PC-9 (cell line): ENCODE measurements around the gene EXOC2. TPM values are rescaled to one million over a fixed set of nuclear protein-coding genes. Genes with fewer than 3 reads are reported as not detected.

Source experiments
- BruUV-seq: library from RNA; stranded (reverse); fragments of 400-500 nt; replicated peaks from 2 replicates; lab custom pipeline; 2021; lab: Mats Ljungman, UMichigan
- CTCF ChIA-PET: fragments of 300-600 bp; sonication (Branson Sonifier 250); formaldehyde crosslinking; loops from one replicate; lab custom pipeline; 2022; ENCODE audit warnings: antibody characterized with exemption; lab: Charles Lee
- POLR2A ChIA-PET: fragments of 300-600 bp; sonication (Branson Sonifier 250); formaldehyde crosslinking; loops from one replicate; lab custom pipeline; 2022; ENCODE audit warnings: antibody characterized with exemption; ENCODE audit not compliant: unreplicated experiment; lab: Charles Lee
- DNase-seq, 2 experiments: peaks; one replicate each; pipeline versions ENCODE4 v3.0.0 to v3.0.0-alpha.2; 2015 to 2022; ENCODE audit warnings: mixed read lengths in 1 of 2
- H2AFZ ChIP-seq: fragments of 200-600 bp; sonication (generic); 2 replicates; pipeline ENCODE4 v1.8.1; 2017; ENCODE audit warnings: antibody characterized with exemption
- H3F3A ChIP-seq: fragments of 200-600 bp; sonication (generic); 2 replicates; pipeline ENCODE4 v1.8.1; 2017; ENCODE audit warnings: antibody characterized with exemption, mild to moderate bottlenecking, low read depth; ENCODE audit not compliant: insufficient read depth
- H3K27ac ChIP-seq: fragments of 200-600 bp; sonication (generic); 2 replicates; pipeline ENCODE4 v1.6.1; 2016; ENCODE audit warnings: mixed run types
- H3K27me3 ChIP-seq: fragments of 200-600 bp; sonication (generic); 2 replicates; pipeline ENCODE4 v1.6.1; 2016; ENCODE audit warnings: low read depth, mixed run types; ENCODE audit not compliant: insufficient read depth
- H3K36me3 ChIP-seq: fragments of 200-600 bp; sonication (generic); 2 replicates; pipeline ENCODE4 v1.6.1; 2016; ENCODE audit warnings: low read depth, mixed run types
- H3K4me1 ChIP-seq: fragments of 200-600 bp; sonication (generic); replicated peaks from 2 replicates; pipeline ENCODE4 v1.6.1; 2016; ENCODE audit warnings: mixed run types; ENCODE audit not compliant: insufficient read depth
- H3K4me2 ChIP-seq: fragments of 200-600 bp; sonication (generic); 2 replicates; pipeline ENCODE4 v1.6.1; 2017; ENCODE audit warnings: mixed run types
- H3K4me3 ChIP-seq: fragments of 200-600 bp; sonication (generic); 2 replicates; pipeline ENCODE4 v1.6.1; 2016; ENCODE audit warnings: mixed run types
- H3K79me2 ChIP-seq: fragments of 200-600 bp; sonication (generic); 2 replicates; pipeline ENCODE4 v1.6.1; 2017; ENCODE audit warnings: low read depth, mixed run types
- H3K9me2 ChIP-seq: fragments of 200-600 bp; sonication (generic); 2 replicates; pipeline ENCODE4 v1.8.1; 2017; ENCODE audit warnings: mild to moderate bottlenecking; ENCODE audit not compliant: insufficient read depth
- H3K9me3 ChIP-seq: fragments of 200-600 bp; sonication (generic); 2 replicates; pipeline ENCODE4 v1.8.1; 2016; ENCODE audit warnings: low read depth; ENCODE audit not compliant: insufficient read depth
- H4K20me1 ChIP-seq: fragments of 200-600 bp; sonication (generic); 2 replicates; pipeline ENCODE4 v1.8.1; 2017; ENCODE audit not compliant: insufficient read depth
- EZH2 ChIP-seq: fragments of 200-600 bp; sonication (generic); IDR thresholded peaks from 2 replicates; pipeline ENCODE4 v1.8.0; 2017; ENCODE audit warnings: antibody characterized with exemption, low read depth
- intact Hi-C: fragments of 100-400 bp; cut with micrococcal nuclease; formaldehyde crosslinking; loops from one replicate; pipeline ENCODE4 v1.10.0; 2022; ENCODE audit not compliant: unreplicated experiment
- total RNA-seq: library from RNA; stranded (reverse); gene quantifications from 2 replicates; pipeline ENCODE4 v1.2.3, GENCODE V29; 2021
- TF ChIP-seq, protein P1 (sequence below): fragments of 200-600 bp; sonication (generic); conservative IDR thresholded peaks from 2 replicates; pipeline ENCODE4 v1.6.1; 2017; ENCODE audit warnings: mixed run types, antibody characterized with exemption, mild to moderate bottlenecking, moderate library complexity

Gene EXOC2
- total RNA-seq, 1 experiment from 2014 or later, result 28.2 TPM

GRCh38 chr6:452301-453067 lies 240.5 kb downstream of the EXOC2 start:
- ChIA-PET POLR2A (no interaction called here), CTCF (interaction anchor here (0.6 kb wide), 1 partner anchor 16 kb away, joined by 3 read pairs; no protein-coding TSS in a partner anchor)
- no peak for TF ChIP-seq EZH2
- TF ChIP-seq, protein P1, sequence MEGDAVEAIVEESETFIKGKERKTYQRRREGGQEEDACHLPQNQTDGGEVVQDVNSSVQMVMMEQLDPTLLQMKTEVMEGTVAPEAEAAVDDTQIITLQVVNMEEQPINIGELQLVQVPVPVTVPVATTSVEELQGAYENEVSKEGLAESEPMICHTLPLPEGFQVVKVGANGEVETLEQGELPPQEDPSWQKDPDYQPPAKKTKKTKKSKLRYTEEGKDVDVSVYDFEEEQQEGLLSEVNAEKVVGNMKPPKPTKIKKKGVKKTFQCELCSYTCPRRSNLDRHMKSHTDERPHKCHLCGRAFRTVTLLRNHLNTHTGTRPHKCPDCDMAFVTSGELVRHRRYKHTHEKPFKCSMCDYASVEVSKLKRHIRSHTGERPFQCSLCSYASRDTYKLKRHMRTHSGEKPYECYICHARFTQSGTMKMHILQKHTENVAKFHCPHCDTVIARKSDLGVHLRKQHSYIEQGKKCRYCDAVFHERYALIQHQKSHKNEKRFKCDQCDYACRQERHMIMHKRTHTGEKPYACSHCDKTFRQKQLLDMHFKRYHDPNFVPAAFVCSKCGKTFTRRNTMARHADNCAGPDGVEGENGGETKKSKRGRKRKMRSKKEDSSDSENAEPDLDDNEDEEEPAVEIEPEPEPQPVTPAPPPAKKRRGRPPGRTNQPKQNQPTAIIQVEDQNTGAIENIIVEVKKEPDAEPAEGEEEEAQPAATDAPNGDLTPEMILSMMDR, result no peak
- H3F3A ChIP-seq, result no peaks in the 10 kb centered on the region
- H3K4me3 ChIP-seq, result no peak overlapping the region
- H3K36me3 ChIP-seq, result no peaks in the 10 kb centered on the region
- intact Hi-C loops, result no loop called here
- H3K4me1 ChIP-seq, result no peaks in the 10 kb centered on the region
- BruUV-seq, result no TSS peak
- no peak for DNase-seq
- H3K9me3 ChIP-seq, result no peaks in the 10 kb centered on the region
- H3K27me3 ChIP-seq, result peaks cover 38% of the 10 kb centered on the region
- no peaks in the 10 kb centered on the region for H3K9me2 ChIP-seq
- H4K20me1 ChIP-seq, result no peaks in the 10 kb centered on the region
- H2AFZ ChIP-seq, result no peak overlapping the region
- H3K27ac ChIP-seq, result no peak overlapping the region
- no peaks in the 10 kb centered on the region for H3K79me2 ChIP-seq
- no peak overlapping the region for H3K4me2 ChIP-seq

GRCh38 chr6:451847-452246 lies 241.1 kb downstream of the EXOC2 start:
- no peak overlapping the region for H3K4me3 ChIP-seq
- TF ChIP-seq, protein P1, result no peak
- no peak for TF ChIP-seq EZH2
- no peak overlapping the region for H3K27ac ChIP-seq
- no TSS peak for BruUV-seq
- H3K9me2 ChIP-seq, result no peaks in the 10 kb centered on the region
- no peaks in the 10 kb centered on the region for H3K36me3 ChIP-seq
- H3F3A ChIP-seq, result no peaks in the 10 kb centered on the region
- no peaks in the 10 kb centered on the region for H3K79me2 ChIP-seq
- H4K20me1 ChIP-seq, result no peaks in the 10 kb centered on the region
- H3K9me3 ChIP-seq, result no peaks in the 10 kb centered on the region
- peaks cover 38% of the 10 kb centered on the region for H3K27me3 ChIP-seq
- no peak overlapping the region for H2AFZ ChIP-seq
- H3K4me2 ChIP-seq, result no peak overlapping the region
- no peaks in the 10 kb centered on the region for H3K4me1 ChIP-seq
- POLR2A ChIA-PET, result no interaction called here
- DNase-seq, result no peak
- CTCF ChIA-PET, result no interaction called here
- intact Hi-C loops, result no loop called here

DNA sequence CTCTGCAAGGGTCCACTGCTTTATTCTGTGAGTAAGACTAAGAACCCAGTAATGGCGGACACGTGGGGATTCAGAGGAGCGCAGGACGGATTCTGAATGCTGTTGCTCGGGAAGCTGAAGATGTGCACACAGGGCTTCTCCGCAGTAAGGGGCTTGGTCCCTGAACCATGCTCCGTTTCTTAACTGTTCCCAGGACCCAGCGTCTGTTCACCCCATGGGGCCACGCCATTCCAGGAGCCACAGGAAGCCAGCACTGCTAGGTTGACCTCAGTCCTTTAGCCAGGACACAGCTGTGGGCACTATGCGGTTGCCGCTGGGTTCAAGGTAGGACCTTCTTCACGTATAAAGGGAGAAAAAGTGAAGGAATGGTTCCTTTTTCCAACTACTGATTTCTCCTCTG lies 241.6 kb downstream of the EXOC2 start:
- Histone ChIP-seq H3K27ac (no peak overlapping the region), H3K36me3 (no peaks in the 10 kb centered on the region), H4K20me1 (no peaks in the 10 kb centered on the region), H2AFZ (no peak overlapping the region), H3K27me3 (peaks cover 42% of the 10 kb centered on the region), H3K9me3 (no peaks in the 10 kb centered on the region), H3K79me2 (no peaks in the 10 kb centered on the region), H3K4me2 (no peak overlapping the region), H3K9me2 (no peaks in the 10 kb centered on the region), H3K4me1 (no peaks in the 10 kb centered on the region), H3F3A (no peaks in the 10 kb centered on the region), H3K4me3 (no peak overlapping the region)
- no peak for DNase-seq
- TF ChIP-seq, protein P1, result no peak
- TF ChIP-seq EZH2, result no peak
- BruUV-seq, result no TSS peak
- intact Hi-C loops, result no loop called here
- POLR2A ChIA-PET, result no interaction called here
- CTCF ChIA-PET, result no interaction called here
